Smooth muscle cell (in vitro differentiated cells): ENCODE data around the gene COL6A6. TPM values are rescaled to one million over a fixed set of nuclear protein-coding genes. Genes with fewer than 3 reads are reported as not detected.
A peak's percentile ranks its signal among the peaks of the same experiment; 100 is the strongest.

ENCODE experiments used
- DNase-seq: peaks from one replicate; lab custom pipeline; 2025; ENCODE audit not compliant: unreplicated experiment; lab: John Stamatoyannopoulos, UW
- H2AFZ ChIP-seq: fragments of 200-600 bp; sonication (generic); 2 replicates; pipeline ENCODE4 v1.6.0; 2016; ENCODE audit warnings: antibody characterized with exemption, low read depth, mild to moderate bottlenecking
- H3F3A ChIP-seq: fragments of 200-600 bp; sonication (generic); 2 replicates; pipeline ENCODE4 v1.6.0; 2017; ENCODE audit warnings: antibody characterized with exemption, low read depth
- H3K27ac ChIP-seq: fragments of 200-600 bp; sonication (generic); 2 replicates; pipeline ENCODE4 v1.5.1; 2016; ENCODE audit warnings: low read depth, mild to moderate bottlenecking
- H3K27me3 ChIP-seq: fragments of 200-600 bp; sonication (generic); 2 replicates; pipeline ENCODE4 v1.6.1; 2016; ENCODE audit warnings: low read depth, mild to moderate bottlenecking
- H3K36me3 ChIP-seq: fragments of 200-600 bp; sonication (generic); 2 replicates; pipeline ENCODE4 v1.5.1; 2016; ENCODE audit warnings: low read depth
- H3K4me1 ChIP-seq: fragments of 200-600 bp; sonication (generic); 2 replicates; pipeline ENCODE4 v1.5.1; 2016; ENCODE audit warnings: low read depth
- H3K4me2 ChIP-seq: fragments of 200-600 bp; sonication (generic); 2 replicates; pipeline ENCODE4 v1.6.0; 2016; ENCODE audit warnings: mild to moderate bottlenecking
- H3K4me3 ChIP-seq: fragments of 200-600 bp; sonication (generic); 2 replicates; pipeline ENCODE4 v1.5.1; 2016; ENCODE audit warnings: mild to moderate bottlenecking
- H3K79me2 ChIP-seq: fragments of 200-600 bp; sonication (generic); 2 replicates; pipeline ENCODE4 v1.6.0; 2016; ENCODE audit warnings: low read depth, mild to moderate bottlenecking
- H3K9ac ChIP-seq: fragments of 200-600 bp; sonication (generic); 2 replicates; pipeline ENCODE4 v1.6.0; 2016; ENCODE audit warnings: low read depth
- H3K9me3 ChIP-seq: fragments of 200-600 bp; sonication (generic); replicated peaks from 2 replicates; pipeline ENCODE4 v1.5.1; 2016; ENCODE audit warnings: low read depth
- H4K20me1 ChIP-seq: fragments of 200-600 bp; sonication (generic); 2 replicates; pipeline ENCODE4 v1.6.0; 2016; ENCODE audit warnings: low read depth
- CTCF ChIP-seq: fragments of 200-600 bp; sonication (generic); IDR thresholded peaks from 2 replicates; pipeline ENCODE4 v1.5.1; 2017; ENCODE audit warnings: borderline replicate concordance, mild to moderate bottlenecking, antibody characterized with exemption; ENCODE audit not compliant: insufficient read depth, poor library complexity, severe bottlenecking
- WGBS: methylation state at CpG from one replicate; pipeline ENCODE4 v1.1.7; 2016; ENCODE audit warnings: low lambda C conversion rate; 5-methylcytosine and 5-hydroxymethylcytosine counted together
- polyA plus RNA-seq: library from polyadenylated mRNA; unstranded; fragments of >200 nt; fragmentation: Nextera tagmentation; extraction: Ambion mirVana; gene quantifications from 2 replicates; pipeline ENCODE4 v1.2.1, GENCODE V29; 2016
- total RNA-seq: library from RNA; depleted of rRNA; stranded (reverse); fragments of >200 nt; gene quantifications from 2 replicates; pipeline ENCODE4 v1.2.3, GENCODE V29; 2014

Gene COL6A6
- total and polyA plus RNA-seq, 2 experiments from 2014 or later = 0.38 to 1.5 TPM

GRCh38 chr3:130473416-130473815 lies 43.6 kb upstream of the COL6A6 start:
- no peaks in the 10 kb centered on the region for H3K4me1 ChIP-seq

GRCh38 chr3:130480736-130481135 lies 36.2 kb upstream of the COL6A6 start:
- H3K9ac ChIP-seq = no peak overlapping the region
- H4K20me1 ChIP-seq = no peaks in the 10 kb centered on the region
- H2AFZ ChIP-seq = peak overlapping the region; percentile 83
- no peak for DNase-seq
- WGBS = 33% methylated on average over 4 of the region's 4 CpGs
- no peaks in the 10 kb centered on the region for H3K36me3 ChIP-seq
- no peak overlapping the region for H3K27ac ChIP-seq
- no peaks in the 10 kb centered on the region for H3K9me3 ChIP-seq
- H3K79me2 ChIP-seq = no peaks in the 10 kb centered on the region
- H3K27me3 ChIP-seq = no peaks in the 10 kb centered on the region
- TF ChIP-seq CTCF = peak; percentile 47
- no peaks in the 10 kb centered on the region for H3K4me1 ChIP-seq
- H3K4me3 ChIP-seq = no peak overlapping the region
- no peak overlapping the region for H3K4me2 ChIP-seq
- H3F3A ChIP-seq = no peaks in the 10 kb centered on the region

More at GRCh38 chr3:130473416-130473815, 43.6 kb upstream of the COL6A6 start:
- Histone ChIP-seq H3K4me2 (no peak overlapping the region), H3K27ac (no peak overlapping the region), H3K27me3 (no peaks in the 10 kb centered on the region), H3K79me2 (no peaks in the 10 kb centered on the region), H3K9ac (no peak overlapping the region), H3K9me3 (peaks cover 6% of the 10 kb centered on the region), H3K36me3 (no peaks in the 10 kb centered on the region), H3K4me3 (no peak overlapping the region), H2AFZ (no peak overlapping the region), H4K20me1 (no peaks in the 10 kb centered on the region), H3F3A (no peaks in the 10 kb centered on the region)
- WGBS = 43% methylated on average over 2 of the region's 2 CpGs
- no peak for DNase-seq
- TF ChIP-seq CTCF = no peak

- H3K9ac ChIP-seq = no peak overlapping the region
- DNase-seq = no peak
- no peaks in the 10 kb centered on the region for H4K20me1 ChIP-seq
- 16% methylated on average over 1 of the region's 1 CpG for WGBS
- H3K27ac ChIP-seq = peak overlapping the region; percentile 37
- H3K79me2 ChIP-seq = no peaks in the 10 kb centered on the region
- no peak overlapping the region for H2AFZ ChIP-seq
- H3K4me1 ChIP-seq = peaks cover 14% of the 10 kb centered on the region
- TF ChIP-seq CTCF = no peak
- no peaks in the 10 kb centered on the region for H3K9me3 ChIP-seq
- H3K4me3 ChIP-seq = no peak overlapping the region
- H3K27me3 ChIP-seq = no peaks in the 10 kb centered on the region
- H3F3A ChIP-seq = peaks cover 8% of the 10 kb centered on the region
- no peaks in the 10 kb centered on the region for H3K36me3 ChIP-seq
- H3K4me2 ChIP-seq = peak overlapping the region; percentile 46
These were observed 28.7 kb upstream of the COL6A6 start for GRCh38 chr3:130488288-130488687.

- H3F3A ChIP-seq = peaks cover 8% of the 10 kb centered on the region
- H3K9ac ChIP-seq = no peak overlapping the region
- H3K4me3 ChIP-seq = no peak overlapping the region
- H3K79me2 ChIP-seq = no peaks in the 10 kb centered on the region
- H3K4me1 ChIP-seq = peaks cover 14% of the 10 kb centered on the region
- no peaks in the 10 kb centered on the region for H3K27me3 ChIP-seq
- H3K4me2 ChIP-seq = peak overlapping the region; percentile 46
- 89% methylated on average over 2 of the region's 2 CpGs for WGBS
- DNase-seq = no peak
- H2AFZ ChIP-seq = no peak overlapping the region
- no peaks in the 10 kb centered on the region for H3K36me3 ChIP-seq
- no peaks in the 10 kb centered on the region for H3K9me3 ChIP-seq
- H3K27ac ChIP-seq = peak overlapping the region; percentile 37
- no peak for TF ChIP-seq CTCF
- H4K20me1 ChIP-seq = no peaks in the 10 kb centered on the region
These were observed 28.1 kb upstream of the COL6A6 start for GRCh38 chr3:130488769-130489450.
